ENCODE measurements around the gene AKT3. TPM values are rescaled to one million over a fixed set of nuclear protein-coding genes. Genes with fewer than 3 reads are reported as not detected.

AKT3 gene
- total and polyA plus RNA-seq, 2 of the 8 experiments (the other 6 are each of a cell fraction or from before 2014, with no cell fraction given): 6.0 to 36.4 TPM

GRCh38 chr1:243885806-243886205 is 35.8 kb upstream of the AKT3 start:
- H3K27ac ChIP-seq (ENCODE audit: low read depth, low read length): no peak overlapping the region
- WGBS, 2 experiments (ENCODE audit: extremely low coverage in 1 of 2, insufficient coverage in 1 of 2, insufficient read length in 1 of 2, insufficient replicate concordance in 2 of 2, low coverage in 1 of 2, low lambda C conversion rate in 2 of 2, missing lambda C conversion rate in 1 of 2): 100% methylated on average over 1 of the region's 1 CpG; no CpG with 5 or more reads in 1 of the 2 experiments
- H3K4me1 ChIP-seq (replicated peaks in 1 of 4; ENCODE audit: control insufficient read depth in 3 of 4, insufficient read depth in 4 of 4, low read length in 3 of 4): no peaks in the 10 kb centered on the region
- ChIA-PET CTCF (ENCODE audit: partially characterized antibody) (interaction anchor here (0.6 to 1.6 kb wide), 2 partner anchors 14 to 62 kb away, joined by 3 to 4 read pairs; no protein-coding TSS in a partner anchor), POLR2A (ENCODE audit: partially characterized antibody) (interaction anchor here (0.7 kb wide), 1 partner anchor 39 kb away, joined by 4 read pairs; no protein-coding TSS in a partner anchor)
- no peak overlapping the region for H2BK20ac ChIP-seq (ENCODE audit: low read length)
- no peak overlapping the region for H4K8ac ChIP-seq (ENCODE audit: extremely low read depth, insufficient read depth, low read length)
- no peak overlapping the region for H3K9ac ChIP-seq (replicated peaks in 1 of 4; ENCODE audit: extremely low read depth in 1 of 4, low read depth in 3 of 4, low read length in 3 of 4)
- H2AK5ac ChIP-seq (ENCODE audit: low read depth, low read length): no peak overlapping the region
- H3K4me2 ChIP-seq (ENCODE audit: insufficient read depth in 1 of 2, low read depth in 2 of 2, low read length in 2 of 2): no peak overlapping the region
- H3K56ac ChIP-seq (replicated peaks; ENCODE audit: insufficient read length, low read depth, low read length): no peak overlapping the region
- DNase-seq (ENCODE audit: low read depth in 1 of 2, low spot score in 2 of 2) (no peak), FAIRE-seq (no peak)
- H3K18ac ChIP-seq (ENCODE audit: extremely low read depth, low read length): no peak overlapping the region
- no peak overlapping the region for H3K23ac ChIP-seq (ENCODE audit: insufficient read length)
- H2BK120ac ChIP-seq (replicated peaks; ENCODE audit: low read depth, low read length): no peak overlapping the region
- H2AFZ ChIP-seq (ENCODE audit: low read length): no peak overlapping the region
- no peak overlapping the region for H2BK12ac ChIP-seq (ENCODE audit: low read depth, low read length)
- H4K20me1 ChIP-seq (replicated peaks in 1 of 2; ENCODE audit: control insufficient read depth in 1 of 2, insufficient read depth in 2 of 2, low read length in 2 of 2): no peaks in the 10 kb centered on the region
- no peak overlapping the region for H4K5ac ChIP-seq (ENCODE audit: insufficient read length, low read depth, low read length)
- no peak overlapping the region for H2BK15ac ChIP-seq (ENCODE audit: low read length)
- H3K79me1 ChIP-seq (ENCODE audit: low read depth, low read length): no peaks in the 10 kb centered on the region
- H3K4ac ChIP-seq (replicated peaks; ENCODE audit: insufficient read length, low read depth, low read length): no peak overlapping the region
- no peak overlapping the region for H2BK5ac ChIP-seq (ENCODE audit: low read depth, low read length)
- H3K27me3 ChIP-seq (replicated peaks in 1 of 4; ENCODE audit: control insufficient read depth in 3 of 4, extremely low read depth in 1 of 4, insufficient read depth in 3 of 4, low read length in 3 of 4): no peaks in the 10 kb centered on the region
- H3K79me2 ChIP-seq (ENCODE audit: control insufficient read depth in 1 of 2, insufficient read depth in 2 of 2, low read length in 2 of 2): no peaks in the 10 kb centered on the region
- H3K9me3 ChIP-seq (ENCODE audit: insufficient read depth in 2 of 2, low read depth in 1 of 2, low read length in 1 of 2): no peaks in the 10 kb centered on the region
- no peak overlapping the region for H3K14ac ChIP-seq (ENCODE audit: insufficient read length)
- H3K36me3 ChIP-seq (ENCODE audit: control insufficient read depth in 2 of 4, insufficient read depth in 4 of 4, low read length in 3 of 4): no peaks in the 10 kb centered on the region
- H3K23me2 ChIP-seq (ENCODE audit: low read depth, low read length): no peaks in the 10 kb centered on the region
- H4K91ac ChIP-seq (replicated peaks; ENCODE audit: insufficient read length, low read length): no peak overlapping the region
- H3K4me3 ChIP-seq (ENCODE audit: extremely low read depth in 1 of 4, insufficient read depth in 2 of 4, low read depth in 3 of 4, low read length in 4 of 4): no peak overlapping the region
- no peak for TF ChIP-seq POLR2AphosphoS5 (IDR thresholded peaks at IDR 0.05; ENCODE audit: low read depth, low read length)
- no peak for TF ChIP-seq CHD2 (IDR thresholded peaks at IDR 0.05; ENCODE audit: low read length)
- TF ChIP-seq SRF (IDR thresholded peaks at IDR 0.05; ENCODE audit: low read depth, low read length): no peak
- TF ChIP-seq ASH2L (IDR thresholded peaks at IDR 0.05; ENCODE audit: low read length): no peak
- TF ChIP-seq SIRT6 (IDR thresholded peaks at IDR 0.05; ENCODE audit: low read length): no peak
- TF ChIP-seq TBP (IDR thresholded peaks at IDR 0.05; ENCODE audit: low read depth, low read length): no peak
- no peak for TF ChIP-seq TCF12 (IDR thresholded peaks at IDR 0.05; ENCODE audit: low read depth, low read length)
- TF ChIP-seq SP1 (IDR thresholded peaks at IDR 0.05; ENCODE audit: low read depth, low read length): no peak
- no peak for TF ChIP-seq ZNF274 (IDR thresholded peaks at IDR 0.05; ENCODE audit: borderline replicate concordance, extremely low read depth, low read length)
- TF ChIP-seq TAF1 (IDR thresholded peaks at IDR 0.05; ENCODE audit: low read depth, low read length): no peak
- TF ChIP-seq CREB1 (IDR thresholded peaks at IDR 0.05): no peak
- no peak for TF ChIP-seq NRF1 (IDR thresholded peaks at IDR 0.05; ENCODE audit: low read depth, low read length)
- no peak for TF ChIP-seq CBX5 (IDR thresholded peaks at IDR 0.05; ENCODE audit: low read depth, low read length)
- TF ChIP-seq CHD1 (IDR thresholded peaks at IDR 0.05; ENCODE audit: low read depth, low read length): no peak
- no peak for TF ChIP-seq CEBPB (IDR thresholded peaks at IDR 0.05; ENCODE audit: low read depth, low read length)
- no peak for TF ChIP-seq MAFK (IDR thresholded peaks at IDR 0.05; ENCODE audit: low read depth, low read length)

Data from H1 (cell line).